Adipose tissue (tissue), 3 donors: ENCODE data around the gene MAPT. TPM values are rescaled to one million over a fixed set of nuclear protein-coding genes. Genes with fewer than 3 reads are reported as not detected.
"Not testable (repeated sequence)": the region's sequence is repeated elsewhere in the genome, so short reads cannot be mapped to it uniquely, and the experiment has no call there.

Experiments
- H3K27ac ChIP-seq: one replicate; pipeline ENCODE4 v1.5.1; 2013; ENCODE audit warnings: low read depth, low read length
- WGBS, 3 donors: extraction: QIAGEN DNeasy Blood & Tissue Kit; methylation state at CpG; one replicate each; pipeline ENCODE4 v1.1.7; 2013; 5-methylcytosine and 5-hydroxymethylcytosine counted together
- polyA plus RNA-seq, 3 donors: library from polyadenylated mRNA; stranded (reverse); fragments of 200-250 nt; gene quantifications; one replicate each; pipeline ENCODE4 v1.2.3, GENCODE V29; 2013
- donor health status: healthy with polysubstance abuse.
- donor health status: Bipolar disorder and iron deficiency.
- donor health status: healthy.

MAPT gene
- polyA plus RNA-seq, 3 donors: 1.5 to 7.8 (median 4.6) TPM

DNA sequence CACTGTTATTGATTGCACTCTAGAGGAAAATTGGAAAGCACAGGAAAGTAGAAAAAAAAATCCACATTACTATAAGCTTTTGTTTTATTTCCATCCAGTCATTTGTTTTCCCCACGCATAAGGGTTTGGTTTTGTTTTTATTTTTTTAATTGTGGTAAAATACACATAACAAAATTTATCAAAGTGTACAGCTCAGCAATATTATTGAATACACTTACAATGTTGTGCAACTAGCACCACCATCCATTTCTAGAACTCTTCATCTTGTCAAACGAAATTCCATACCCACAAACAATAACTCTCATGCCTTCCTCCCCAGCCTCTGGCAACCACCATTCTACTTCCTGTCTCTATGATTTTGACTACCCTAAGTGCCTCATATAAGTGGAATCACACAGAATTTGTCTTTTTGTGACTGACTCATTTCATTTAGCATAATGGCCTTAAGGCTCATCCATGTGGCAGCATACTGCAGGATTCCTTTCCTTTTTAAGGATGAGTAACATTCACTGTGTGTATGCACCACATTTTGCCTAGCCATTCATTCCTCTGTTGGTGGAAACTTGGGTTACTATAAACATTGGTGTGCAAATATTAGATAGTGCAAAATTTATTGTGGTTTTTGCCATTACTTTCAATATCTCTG, 38.5 kb upstream of the MAPT start:
- WGBS, 3 donors: 45 to 55% (median 51%) methylated on average over 2 of the region's 2 CpGs
- no peak overlapping the region for H3K27ac ChIP-seq

DNA sequence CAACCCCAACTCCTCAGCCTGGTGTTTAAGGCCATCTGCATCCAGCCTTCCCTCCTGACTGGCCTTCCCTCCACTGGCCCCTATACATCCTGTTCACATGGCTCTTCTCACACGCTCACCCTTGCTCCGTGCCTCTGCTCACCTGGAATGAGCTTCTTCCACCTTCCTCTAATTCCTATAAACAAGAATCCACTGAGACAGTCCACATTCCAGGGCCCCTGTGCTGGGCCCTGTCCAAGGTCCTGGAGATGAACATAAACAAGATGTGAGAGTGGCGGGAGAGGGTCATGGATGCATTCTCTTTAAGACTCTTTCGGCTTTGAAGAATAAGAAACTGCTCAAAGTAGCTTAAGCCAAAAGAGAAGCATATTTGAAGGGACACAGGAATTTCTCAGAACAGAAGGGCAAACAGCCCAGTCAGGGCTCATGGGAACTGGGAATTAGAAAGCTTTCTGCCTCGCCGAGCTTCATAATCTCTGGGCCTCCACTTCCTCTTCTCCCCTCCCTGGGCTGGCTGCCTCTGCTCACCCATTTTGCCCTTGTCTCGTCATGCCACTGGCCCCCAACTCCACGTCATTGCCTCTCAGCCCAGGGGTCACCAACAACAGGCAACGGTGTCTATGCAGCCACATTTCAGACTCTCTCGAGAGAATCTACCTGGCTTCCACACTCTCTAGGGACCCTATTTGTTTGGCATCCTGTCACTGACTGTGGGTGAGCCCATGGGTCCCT, 36.2 kb upstream of the MAPT start:
- WGBS, 3 donors: 32 to 42% (median 37%) methylated on average over 10 of the region's 10 CpGs
- H3K27ac ChIP-seq: no peak overlapping the region

DNA sequence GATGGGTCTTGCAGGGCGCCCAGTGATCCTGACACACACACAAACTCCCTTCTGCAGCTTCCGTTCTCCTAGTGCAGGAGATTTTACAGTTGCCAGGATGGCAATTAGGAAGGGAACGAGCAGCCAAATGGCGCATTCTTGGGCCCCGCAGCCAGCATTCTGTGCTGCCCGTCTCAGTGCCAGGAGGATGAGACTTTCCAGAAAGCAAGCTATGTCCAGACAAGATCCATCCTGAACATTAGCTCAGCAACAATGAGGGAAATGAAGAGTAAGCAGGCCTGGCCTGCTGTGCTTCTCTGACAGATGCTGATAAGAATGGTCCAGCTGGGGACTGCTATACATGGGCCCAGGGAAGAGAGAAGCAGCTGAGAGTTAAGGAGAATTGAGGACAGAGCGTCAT, 33.2 kb upstream of the MAPT start:
- H3K27ac ChIP-seq: no peak overlapping the region
- WGBS, 3 donors: 75 to 83% (median 82%) methylated on average over 7 of the region's 7 CpGs

DNA sequence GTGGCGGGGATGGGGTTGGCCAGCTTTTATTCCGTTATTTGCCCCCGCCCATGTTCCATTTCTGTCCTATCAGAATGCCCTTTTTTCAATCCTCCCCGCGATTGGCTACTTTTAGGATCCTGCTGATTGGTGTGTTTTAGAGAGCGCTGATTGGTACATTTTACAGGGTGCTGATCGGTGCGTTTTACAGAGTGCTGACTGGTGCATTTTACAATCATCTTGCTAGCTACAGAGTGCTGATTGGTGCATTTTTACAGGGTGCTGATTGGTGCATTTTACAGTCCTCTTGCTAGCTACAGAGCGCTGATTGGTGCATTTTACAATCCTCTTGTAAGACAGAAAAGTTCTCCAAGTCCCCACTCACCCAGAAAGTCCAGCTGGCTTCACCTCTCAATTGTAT, 32.2 kb upstream of the MAPT start:
- H3K27ac ChIP-seq: not testable (repeated sequence)
- 78 to 85% (median 82%) methylated on average over 9 of the region's 9 CpGs for WGBS, 3 donors

DNA sequence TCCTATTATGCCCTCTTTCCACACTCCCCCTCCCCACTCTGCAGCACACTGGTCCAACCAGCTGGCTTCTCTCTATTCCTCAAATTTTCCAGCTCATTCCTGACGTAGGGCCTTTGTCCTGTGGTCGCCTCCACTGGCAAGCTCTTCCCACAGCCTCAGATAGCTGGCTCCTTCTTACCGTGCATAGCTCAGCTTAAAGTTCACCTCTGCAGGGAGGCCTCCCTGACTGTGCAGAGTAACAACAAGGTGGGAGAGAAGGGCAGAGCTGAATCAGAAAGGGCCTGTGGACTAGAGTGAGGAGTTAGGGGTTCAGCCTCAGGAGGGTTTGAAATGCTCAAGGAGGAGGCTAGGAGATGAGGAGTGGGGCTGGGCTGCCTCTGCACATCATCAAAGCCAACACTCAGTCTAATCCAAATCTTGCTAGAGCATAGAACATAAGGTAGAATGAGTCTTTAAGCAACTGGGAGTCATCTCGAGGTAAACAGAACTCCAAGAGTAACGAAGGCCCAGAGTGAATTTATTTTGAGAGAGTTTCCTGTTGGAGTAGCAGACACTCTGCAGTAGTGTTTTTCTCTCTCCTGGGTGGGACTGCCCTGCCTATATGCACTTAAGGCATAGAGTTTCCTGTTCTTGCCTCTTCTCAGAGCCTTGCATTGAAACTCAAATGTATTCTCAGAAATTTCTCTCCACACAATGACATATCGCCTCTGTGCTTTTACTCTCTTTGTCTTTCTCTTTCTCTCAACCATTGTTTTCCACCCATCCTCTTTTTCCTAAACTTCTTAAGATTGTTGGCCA, 30.3 kb upstream of the MAPT start:
- WGBS, 3 donors: 37 to 55% (median 53%) methylated on average over 6 of the region's 6 CpGs

DNA sequence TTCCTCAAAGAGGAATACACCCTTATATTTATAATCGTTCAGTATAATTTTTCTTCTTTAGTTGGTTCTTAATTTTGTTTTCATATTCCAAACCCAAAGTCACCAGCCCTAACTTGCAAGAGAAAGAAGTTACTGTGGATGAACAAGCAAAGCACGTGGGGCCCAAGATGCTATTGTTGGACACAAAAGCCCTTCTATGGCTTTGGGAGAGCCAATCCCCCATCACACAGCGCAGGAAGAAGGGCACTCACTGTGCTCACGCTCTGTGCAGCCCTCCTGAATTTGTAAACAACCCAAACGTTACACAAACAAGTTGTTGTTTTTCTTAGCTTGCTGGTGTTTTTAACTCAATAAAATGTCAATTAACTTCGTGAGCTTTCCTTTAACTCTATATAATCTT, 27.2 kb upstream of the MAPT start:
- no peak overlapping the region for H3K27ac ChIP-seq
- 62 to 85% (median 80%) methylated on average over 6 of the region's 6 CpGs for WGBS, 3 donors

More for the DNA sequence above, 30.3 kb upstream of the MAPT start:
- H3K27ac ChIP-seq: no peak overlapping the region

DNA sequence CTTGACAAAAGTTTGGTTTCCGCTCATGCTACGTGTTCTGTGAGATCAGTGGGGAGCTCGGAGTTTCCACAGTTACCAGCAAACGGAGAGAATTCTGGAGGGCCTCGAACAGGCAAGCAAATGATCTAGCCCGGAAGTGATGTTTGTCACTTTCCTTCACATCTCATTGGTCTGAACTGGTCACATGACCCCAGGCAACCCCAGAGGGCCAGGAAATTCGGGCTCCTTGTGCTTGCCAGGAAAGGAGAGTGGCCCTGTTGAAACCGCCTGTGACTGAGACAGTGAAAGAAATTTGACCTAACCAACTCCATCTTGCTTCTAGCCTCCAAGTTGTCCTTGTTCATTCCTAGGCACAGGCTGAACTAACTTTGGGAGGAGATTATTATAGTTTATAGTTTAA, 26.7 kb upstream of the MAPT start:
- 63 to 66% (median 65%) methylated on average over 8 of the region's 8 CpGs for WGBS, 3 donors
- no peak overlapping the region for H3K27ac ChIP-seq

DNA sequence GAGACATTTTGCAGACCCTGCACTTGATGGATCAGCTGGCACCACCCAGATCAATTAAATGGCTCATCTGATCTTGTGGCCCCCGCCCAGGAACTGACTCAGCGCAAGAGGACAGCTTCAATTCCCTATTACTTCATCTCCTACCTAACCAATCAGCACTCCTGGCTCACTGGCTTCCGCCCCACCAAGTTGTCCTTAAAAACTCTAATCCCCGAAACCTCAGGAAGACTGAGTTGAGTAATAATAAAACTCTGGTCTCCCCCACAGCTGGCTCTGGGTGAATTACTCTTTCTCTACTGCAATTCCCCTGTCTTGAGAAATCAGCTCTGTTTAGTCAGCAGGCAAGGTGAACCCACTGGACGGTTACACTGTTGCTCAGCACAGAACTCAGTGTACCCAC, 26.1 kb upstream of the MAPT start:
- 42 to 62% (median 57%) methylated on average over 5 of the region's 5 CpGs for WGBS, 3 donors
- no peak overlapping the region for H3K27ac ChIP-seq

DNA sequence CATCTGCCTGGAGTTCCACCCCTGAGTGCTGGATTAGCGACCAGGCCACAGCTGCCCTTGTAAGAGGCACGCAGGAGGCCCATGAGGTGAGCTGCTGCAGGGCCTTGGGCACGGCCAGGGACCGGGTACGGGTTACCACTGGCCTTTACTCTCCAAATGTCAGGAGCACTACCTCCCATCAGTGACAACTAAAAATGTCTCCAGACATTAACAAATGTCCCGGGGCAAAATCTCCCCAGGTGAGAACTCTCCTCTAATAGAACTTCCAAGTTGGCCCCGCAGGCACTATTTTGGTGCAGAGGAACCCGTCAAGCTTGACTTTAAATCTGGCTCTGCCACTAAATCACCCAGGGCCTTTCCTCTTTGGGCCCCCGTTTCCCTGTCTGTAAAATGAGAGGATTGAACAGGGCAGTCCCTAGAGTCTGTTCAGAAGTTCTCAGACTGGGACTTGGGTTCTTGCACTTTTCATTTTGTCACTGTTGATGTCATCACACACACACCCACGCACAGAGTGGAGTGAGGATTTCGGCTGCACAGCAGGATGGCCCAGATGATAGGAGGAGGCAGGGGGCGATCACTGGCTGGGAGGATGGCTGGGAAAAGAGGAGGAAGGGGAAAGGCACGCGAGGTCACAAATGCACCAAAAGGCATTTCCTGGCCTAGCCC, 24.5 kb upstream of the MAPT start:
- 59 to 68% (median 64%) methylated on average over 14 of the region's 14 CpGs for WGBS, 3 donors
- H3K27ac ChIP-seq: no peak overlapping the region

DNA sequence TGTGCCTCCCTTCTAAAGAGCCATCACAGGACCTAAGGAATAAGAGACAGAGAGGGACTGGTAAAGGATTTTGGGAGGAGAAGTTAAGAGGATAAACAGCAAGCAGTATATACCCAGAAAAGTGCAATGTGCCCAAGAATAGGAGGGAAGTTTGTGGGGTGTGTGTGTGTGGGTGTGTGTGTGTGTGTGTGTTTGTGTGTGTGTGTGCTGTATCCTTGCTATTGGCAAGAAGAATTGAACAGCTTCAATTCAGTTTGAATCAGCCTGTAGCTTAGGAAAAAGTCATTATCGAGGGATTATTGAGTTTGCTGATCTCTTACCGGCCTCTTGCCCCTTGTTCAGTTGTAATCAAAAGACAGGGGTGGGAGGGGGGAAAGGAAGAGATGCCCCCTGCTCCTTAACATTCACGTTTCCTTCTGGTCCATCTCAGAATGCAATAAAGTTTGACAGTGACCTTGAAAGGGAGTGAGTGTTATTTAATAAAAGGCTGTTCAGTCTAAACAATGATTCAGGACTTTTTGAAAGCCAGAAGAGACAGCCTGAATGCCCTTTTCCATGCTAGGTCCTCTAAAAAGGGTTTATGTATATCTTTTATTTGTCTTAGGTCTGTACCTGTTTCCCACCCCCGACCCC, 23.9 kb upstream of the MAPT start:
- WGBS, 3 donors: 27 to 52% (median 51%) methylated on average over 4 of the region's 4 CpGs
- no peak overlapping the region for H3K27ac ChIP-seq

DNA sequence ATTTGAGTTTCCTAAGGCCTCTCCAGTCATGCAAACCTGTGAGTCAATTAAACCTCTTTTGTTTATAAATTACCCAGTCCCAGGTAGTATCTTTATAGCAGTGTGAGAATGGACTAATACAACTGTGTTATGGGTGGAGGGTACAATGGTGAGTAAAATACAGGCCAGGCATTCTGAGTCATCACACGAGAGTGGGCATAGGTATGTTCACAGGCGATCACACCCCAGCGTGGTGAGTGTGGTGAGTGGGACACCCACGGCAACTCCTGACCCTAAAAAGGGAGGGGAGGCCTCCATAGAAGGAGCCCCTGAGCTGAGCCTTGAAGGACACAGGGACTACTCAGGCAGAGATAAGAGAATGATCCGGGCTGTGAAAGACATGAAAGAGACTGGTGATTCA, 22.6 kb upstream of the MAPT start:
- 75 to 85% (median 81%) methylated on average over 5 of the region's 5 CpGs for WGBS, 3 donors
- H3K27ac ChIP-seq: no peak overlapping the region

DNA sequence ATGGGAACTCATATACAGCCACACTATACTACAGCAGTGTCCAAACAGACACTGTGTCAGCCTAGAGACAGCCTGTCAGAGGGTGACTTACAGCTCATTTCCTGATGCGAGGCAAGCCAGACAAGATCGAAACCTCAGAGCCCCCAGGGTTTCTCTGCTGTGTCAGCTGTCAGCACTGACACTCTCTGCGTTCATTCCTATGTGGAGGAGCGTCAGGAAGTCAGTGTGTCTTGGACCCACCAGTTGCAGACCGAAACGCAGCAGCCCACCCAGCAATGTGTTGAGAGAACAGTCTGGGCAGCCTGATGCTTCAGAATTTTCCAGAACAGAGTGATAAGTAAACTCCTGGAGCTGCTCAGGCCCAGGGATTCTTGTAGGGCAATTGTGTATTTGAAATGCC, 20.6 kb upstream of the MAPT start:
- 9 to 34% (median 13%) methylated on average over 6 of the region's 6 CpGs for WGBS, 3 donors
- no peak overlapping the region for H3K27ac ChIP-seq

DNA sequence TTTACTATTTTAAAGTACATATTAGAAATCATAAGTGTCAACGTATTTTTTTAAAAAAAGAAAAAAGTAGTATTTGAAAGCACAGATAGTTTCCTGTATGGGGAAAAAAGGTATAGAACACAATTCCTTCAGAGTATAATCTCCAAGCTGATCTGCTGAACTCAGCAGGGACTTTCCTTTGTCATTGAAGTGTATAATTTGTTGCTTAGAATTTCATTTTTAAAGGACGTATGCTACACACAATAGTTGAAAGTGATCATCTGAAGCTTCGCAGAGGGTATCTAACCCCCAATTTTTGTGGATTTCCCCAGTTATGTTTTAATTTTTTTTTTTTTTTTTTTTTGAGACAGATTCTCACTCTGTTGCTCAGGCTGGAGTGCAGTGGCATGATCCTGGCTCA, 20.2 kb upstream of the MAPT start:
- H3K27ac ChIP-seq: no peak overlapping the region
- WGBS, 3 donors: 49 to 58% (median 57%) methylated on average over 3 of the region's 3 CpGs

DNA sequence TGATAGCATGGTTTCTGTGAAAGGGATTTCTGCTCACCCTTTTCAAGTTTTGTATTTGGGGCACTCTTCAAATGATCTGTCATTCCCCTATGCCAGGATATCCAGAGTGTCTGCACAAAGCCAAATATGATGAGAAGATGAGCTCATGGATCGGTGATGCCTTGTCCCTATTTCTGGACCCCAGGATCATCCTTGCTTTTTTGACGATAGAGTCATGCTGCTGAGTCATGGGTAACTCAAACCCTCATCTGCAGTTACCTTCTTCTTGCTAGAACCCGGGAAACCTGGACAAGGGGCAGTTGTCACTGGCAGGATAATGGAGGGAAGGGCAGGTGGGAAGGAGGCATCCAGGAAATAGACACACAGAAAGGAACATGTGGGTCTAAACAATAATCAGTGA, 17.8 kb upstream of the MAPT start:
- 65 to 78% (median 77%) methylated on average over 3 of the region's 3 CpGs for WGBS, 3 donors
- H3K27ac ChIP-seq: no peak overlapping the region

DNA sequence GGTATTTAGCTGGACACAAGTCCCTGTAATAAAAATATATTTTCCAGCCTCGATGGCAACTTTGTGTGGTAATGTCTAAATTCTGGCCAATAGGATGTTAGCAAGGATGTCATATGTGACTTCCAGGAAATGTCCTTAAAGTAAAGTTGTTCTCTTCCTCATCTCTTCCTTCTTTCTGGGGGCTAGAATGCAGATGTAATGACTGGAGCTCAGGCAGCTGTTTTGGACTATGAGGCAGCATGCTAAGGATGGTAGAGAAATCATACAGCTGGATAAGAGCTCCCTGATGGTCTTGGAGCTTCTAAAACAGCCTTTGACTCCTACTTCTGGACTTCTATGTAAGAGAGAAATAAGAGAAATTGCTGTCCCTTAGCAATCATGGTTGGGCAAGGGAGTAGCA, 16.9 kb upstream of the MAPT start:
- 50 to 71% (median 67%) methylated on average over 1 of the region's 1 CpG for WGBS, 3 donors
- H3K27ac ChIP-seq: no peak overlapping the region

DNA sequence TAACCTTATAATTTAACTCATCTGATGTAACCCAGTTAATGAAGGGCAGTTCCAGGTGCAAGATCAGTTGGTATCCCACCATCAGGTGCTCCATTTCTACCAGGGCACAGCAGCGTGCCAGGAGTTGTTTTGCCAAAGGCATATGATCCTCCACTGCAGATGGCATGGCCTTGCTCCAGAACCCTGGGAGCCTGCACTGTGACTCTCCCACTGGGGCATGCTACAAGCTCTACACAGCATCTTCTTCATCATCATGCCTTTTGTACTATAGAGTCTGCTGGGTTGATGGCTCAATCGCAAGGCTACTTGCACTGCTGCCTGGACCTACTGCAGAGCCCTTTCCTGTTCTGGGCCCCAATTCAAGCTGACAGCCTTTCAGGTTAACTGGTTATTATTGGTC, 11.3 kb upstream of the MAPT start:
- WGBS, 3 donors: 93 to 100% (median 96%) methylated on average over 2 of the region's 2 CpGs

DNA sequence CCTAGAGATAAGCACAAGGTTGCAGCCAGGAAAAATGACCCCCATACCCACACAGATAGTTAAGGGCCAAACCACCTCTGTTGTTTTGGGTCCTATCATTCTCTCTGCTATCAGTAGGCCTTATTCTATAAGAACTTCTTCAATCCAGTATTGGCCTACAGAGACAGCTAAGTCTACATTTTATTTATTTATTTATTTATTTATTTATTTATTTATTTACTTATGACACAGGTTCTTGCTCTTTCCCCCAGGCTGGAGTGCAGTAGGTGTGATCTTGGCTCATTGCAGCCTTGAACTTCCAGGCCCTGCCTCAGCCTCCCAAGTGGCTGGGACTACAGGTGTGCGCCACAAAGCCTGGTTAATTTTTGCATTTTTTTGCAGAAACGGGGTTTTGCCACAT, 7.5 kb upstream of the MAPT start:
- WGBS, 3 donors: 79 to 90% (median 89%) methylated on average over 2 of the region's 2 CpGs

More for the DNA sequence above, 11.3 kb upstream of the MAPT start:
- no peak overlapping the region for H3K27ac ChIP-seq

DNA sequence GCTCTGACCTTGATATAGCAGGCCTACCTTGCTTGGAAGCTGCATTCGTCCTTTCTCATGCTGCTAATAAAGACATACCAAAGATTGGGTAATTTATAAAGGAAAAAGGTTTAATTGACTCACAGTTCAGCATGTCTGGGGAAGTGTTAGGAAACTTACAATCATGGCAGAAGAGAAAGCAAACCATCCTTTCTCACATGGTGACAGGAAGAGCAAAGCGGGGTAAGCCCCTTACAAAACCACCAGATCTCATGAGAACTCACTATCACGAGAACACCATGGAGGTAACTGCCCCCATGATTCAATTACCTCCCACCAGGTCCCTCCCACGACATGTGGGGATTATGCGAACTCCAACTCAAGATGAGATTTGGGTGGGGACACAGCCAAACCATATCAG, 6.0 kb upstream of the MAPT start:
- no peak overlapping the region for H3K27ac ChIP-seq
- WGBS, 3 donors: 54 to 58% (median 55%) methylated on average over 5 of the region's 5 CpGs

More for the DNA sequence above, 7.5 kb upstream of the MAPT start:
- no peak overlapping the region for H3K27ac ChIP-seq
